ENCODE results near the gene BST1.

Gene BST1

DNA sequence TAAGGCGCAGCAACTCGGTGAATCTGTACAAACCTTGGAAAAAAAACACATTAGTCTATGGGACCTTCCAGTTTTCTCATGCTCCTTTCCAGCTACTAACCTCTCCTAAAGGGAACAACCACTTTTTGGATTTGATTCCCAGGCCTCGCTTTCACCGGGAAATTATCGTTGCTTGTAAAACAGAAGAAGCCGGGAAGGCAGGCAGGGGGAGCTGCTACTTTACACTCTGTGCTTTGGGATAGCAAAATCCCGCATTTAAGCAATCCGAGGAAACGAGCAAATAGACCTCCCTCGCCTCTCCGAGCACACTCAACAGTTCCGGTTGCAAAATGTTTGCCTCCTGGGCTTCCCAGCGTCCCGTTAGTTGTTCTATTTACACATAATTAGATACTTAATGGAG lies 76.4 kb downstream of the BST1 start:
- DNase-seq (ENCODE audit: low read depth) = peak; percentile 81

DNA sequence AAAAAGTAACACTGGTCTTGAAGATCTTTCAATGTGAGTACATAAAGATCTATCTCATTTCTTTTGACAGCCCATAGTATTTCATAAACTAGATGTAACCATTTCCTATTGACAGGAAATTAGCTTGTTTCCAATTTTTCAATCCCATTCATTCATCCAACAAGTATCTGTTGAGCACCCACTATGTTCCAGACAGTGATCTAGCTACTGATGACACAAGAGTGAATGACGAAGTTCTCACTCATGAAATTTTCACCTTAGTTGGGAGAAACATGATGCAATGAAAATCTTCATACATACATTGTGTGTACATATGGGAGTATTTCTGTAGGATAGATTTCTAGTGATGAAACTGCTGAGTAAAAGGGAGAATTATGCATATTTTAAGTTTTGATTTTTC lies 76.9 kb downstream of the BST1 start:
- DNase-seq (ENCODE audit: low read depth) = no peak

DNA sequence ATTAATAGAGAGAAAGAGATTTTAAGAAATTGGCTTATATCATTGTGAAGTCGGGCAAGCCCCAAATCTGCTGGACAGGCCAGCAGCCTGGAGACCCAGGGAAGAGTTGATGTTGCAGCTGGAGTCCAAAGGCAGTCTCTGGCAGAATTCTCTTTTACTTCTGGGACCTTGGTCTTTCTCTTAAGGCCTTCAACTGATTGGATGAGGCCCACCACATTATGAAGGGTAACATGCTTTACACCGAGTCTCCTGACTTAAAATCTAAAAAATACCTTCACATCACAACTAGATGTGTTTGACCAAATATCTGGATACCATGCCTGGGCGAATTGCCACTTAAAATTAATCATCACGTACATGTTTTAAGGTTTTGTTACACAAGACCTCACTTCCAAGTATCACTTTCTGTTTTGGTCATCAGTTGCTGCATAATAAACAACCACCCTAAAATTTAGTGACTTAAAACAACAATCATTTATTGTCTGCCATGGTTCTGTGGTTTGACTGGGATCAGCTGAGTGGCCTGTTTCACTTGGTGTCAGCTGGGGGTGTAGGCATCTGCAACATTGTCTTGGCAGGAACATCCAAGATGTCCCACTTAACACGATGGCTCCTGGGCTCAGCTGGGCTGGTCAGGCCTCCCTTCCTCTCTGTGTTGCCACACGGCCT lies 78.7 kb downstream of the BST1 start:
- peak; percentile 18 for DNase-seq (ENCODE audit: low read depth)
